H1 (cell line): ENCODE results near the gene RASAL1. TPM values are rescaled to one million over a fixed set of nuclear protein-coding genes. Genes with fewer than 3 reads are reported as not detected.

Source experiments
- POLR2A ChIP-seq, 2 experiments: IDR thresholded peaks; 1 replicate in 1 of 2; 2 replicates in 1 of 2; pipeline ENCODE4 v1.6.1; 2011; ENCODE audit warnings: low read depth in 2 of 2, low read length in 2 of 2, mild to moderate bottlenecking in 2 of 2; ENCODE audit errors: control extremely low read depth in 1 of 2
- TEAD4 ChIP-seq: IDR thresholded peaks from 2 replicates; pipeline ENCODE4 v1.6.1; 2012; ENCODE audit warnings: low read depth, low read length, inconsistent platforms, mixed read lengths
- polyA plus RNA-seq, 7 experiments: library from polyadenylated mRNA; depleted of rRNA in 3 of 7; stranded (reverse) in 5 of 7; unstranded in 2 of 7; fragments of >200 nt in 5 of 7; fragments of 200-250 nt in 2 of 7; gene quantifications; 1 replicate in 5 of 7; 2 replicates in 1 of 7; 4 replicates in 1 of 7; pipeline versions ENCODE4 v1.2.1 to v1.2.3, GENCODE V29; 2011 to 2013; ENCODE audit warnings: missing spikeins in 2 of 7, mixed read lengths in 2 of 7
- total RNA-seq: library from RNA; stranded (reverse); fragmentation: NEBNext Ultra II Directional; extraction: Animal tissue kit (Norgen Biotek cat#: 25700); gene quantifications from 2 replicates; pipeline ENCODE4 v1.2.1, GENCODE V29; 2021

The RASAL1 gene
- total and polyA plus RNA-seq, 2 of the 8 experiments (the other 6 are each of a cell fraction or from before 2014, with no cell fraction given), result 3.7 to 5.0 TPM

- TF ChIP-seq TEAD4, result no peak
- TF ChIP-seq POLR2A (IDR thresholded peaks at IDR 0.05; ENCODE audit: control extremely low read depth in 1 of 2, low read depth in 2 of 2, low read length in 2 of 2), result no peak
Observed at GRCh38 chr12:113170926-113171325, 35.4 kb upstream of the RASAL1 start (continued).
